ENCODE results near the gene OSBPL2.
A peak's percentile ranks its signal among the peaks of the same experiment; 100 is the strongest.

Gene OSBPL2

GRCh38 chr20:62237801-62238568 lies at the start of gene OSBPL2:
TSS of gene OSBPL2 (plus strand) at chr20:62238521. CDS start at chr20:62256185, 17,664 bp downstream.
- peak; percentile 100 for DNase-seq (ENCODE audit: insufficient read length, low spot score)
- no peak for TF ChIP-seq CTCF (IDR thresholded peaks at IDR 0.05; ENCODE audit: insufficient read depth, missing control alignments)
- no peak for FAIRE-seq

- no peak for FAIRE-seq
- no peak for TF ChIP-seq CTCF (IDR thresholded peaks at IDR 0.05; ENCODE audit: insufficient read depth, missing control alignments)
- no peak for DNase-seq (ENCODE audit: insufficient read length, low spot score)
Measured at GRCh38 chr20:62190639-62191411, 47.5 kb upstream of the OSBPL2 start.

GRCh38 chr20:62191781-62192559 lies 46.4 kb upstream of the OSBPL2 start:
- DNase-seq (ENCODE audit: insufficient read length, low spot score) = no peak
- no peak for FAIRE-seq
- TF ChIP-seq CTCF (IDR thresholded peaks at IDR 0.05; ENCODE audit: insufficient read depth, missing control alignments) = no peak

- FAIRE-seq (no peak), DNase-seq (ENCODE audit: insufficient read length, low spot score) (no peak)
- TF ChIP-seq CTCF (IDR thresholded peaks at IDR 0.05; ENCODE audit: insufficient read depth, missing control alignments) = no peak
Measured at GRCh38 chr20:62192635-62193034, 45.7 kb upstream of the OSBPL2 start.

- DNase-seq (ENCODE audit: insufficient read length, low spot score) (no peak), FAIRE-seq (no peak)
- TF ChIP-seq CTCF (IDR thresholded peaks at IDR 0.05; ENCODE audit: insufficient read depth, missing control alignments) = no peak
Measured at GRCh38 chr20:62193079-62194025, 45.0 kb upstream of the OSBPL2 start.

- FAIRE-seq = no peak
- no peak for TF ChIP-seq CTCF (IDR thresholded peaks at IDR 0.05; ENCODE audit: insufficient read depth, missing control alignments)
- no peak for DNase-seq (ENCODE audit: insufficient read length, low spot score)
Measured at GRCh38 chr20:62195075-62195405, 43.3 kb upstream of the OSBPL2 start.
